Thyroid gland (tissue), 4 donors: ENCODE measurements around the gene COA4.

ENCODE experiments used
- CTCF ChIP-seq, 6 experiments: fragments of 200-600 bp in 3 of 6; fragments of 450-650 bp in 3 of 6; sonication (generic) in 3 of 6; IDR thresholded peaks; one replicate each; pipeline ENCODE4 v1.5.1; 2016 to 2019; ENCODE audit warnings: antibody characterized with exemption in 6 of 6, mild to moderate bottlenecking in 2 of 6, inconsistent platforms in 1 of 6, moderate library complexity in 1 of 6
- POLR2A ChIP-seq, 2 donors: fragments of 450-650 bp; IDR thresholded peaks; one replicate each; pipeline ENCODE4 v1.6.1; 2017; ENCODE audit warnings: antibody characterized with exemption in 2 of 2, mild to moderate bottlenecking in 2 of 2, moderate library complexity in 1 of 2

- TF ChIP-seq CTCF (IDR thresholded peaks at IDR 0.05) (no peak), POLR2A (IDR thresholded peaks at IDR 0.05) (no peak)
Observed at GRCh38 chr11:73833067-73833466, 43.6 kb downstream of the COA4 start.
